Gastroesophageal sphincter (tissue), 4 donors: Measurements from ENCODE around the gene KYAT1. TPM values are rescaled to one million over a fixed set of nuclear protein-coding genes. Genes with fewer than 3 reads are reported as not detected.
"Not testable (repeated sequence)": the region's sequence is repeated elsewhere in the genome, so short reads cannot be mapped to it uniquely, and the experiment has no call there.

Experiments used
- ATAC-seq: fragments of 150-250 bp; one replicate; pipeline ENCODE4 v1.9.1; 2016; ENCODE audit warnings: mild to moderate bottlenecking, moderate library complexity
- H3K27ac ChIP-seq, 4 donors: fragments of 200-600 bp; sonication (generic) in 3 of 4; 1 replicate in 3 of 4; 2 replicates in 1 of 4; pipeline ENCODE4 v1.5.1; 2016 to 2019
- H3K27me3 ChIP-seq: fragments of 200-600 bp; sonication (generic); one replicate; pipeline ENCODE4 v1.5.1; 2019
- H3K36me3 ChIP-seq, 2 donors: fragments of 200-600 bp; sonication (generic); one replicate each; pipeline ENCODE4 v1.5.1; 2019; ENCODE audit warnings: control low read depth in 1 of 2
- H3K4me1 ChIP-seq, 3 donors: fragments of 200-600 bp; sonication (generic); 1 replicate in 2 of 3; 2 replicates in 1 of 3; pipeline ENCODE4 v1.5.1; 2016 to 2019; ENCODE audit warnings: control low read depth in 2 of 3
- H3K4me3 ChIP-seq, 2 donors: fragments of 200-600 bp; sonication (generic); one replicate each; pipeline ENCODE4 v1.5.1; 2019; ENCODE audit warnings: mild to moderate bottlenecking in 1 of 2, moderate library complexity in 1 of 2
- H3K9me3 ChIP-seq, 3 donors: fragments of 200-600 bp; sonication (generic); one replicate each; pipeline ENCODE4 v1.5.1; 2017 to 2019; ENCODE audit warnings: control low read depth in 2 of 3
- CTCF ChIP-seq, 4 experiments: fragments of 200-600 bp in 2 of 4; fragments of 450-650 bp in 2 of 4; sonication (generic) in 1 of 4; IDR thresholded peaks; one replicate each; pipeline ENCODE4 v1.5.1; 2017 to 2019; ENCODE audit warnings: antibody characterized with exemption in 4 of 4, mild to moderate bottlenecking in 2 of 4, moderate library complexity in 2 of 4
- EP300 ChIP-seq: sonication (generic); formaldehyde crosslinking; IDR thresholded peaks from one replicate; pipeline ENCODE4 v1.6.1; 2017; ENCODE audit warnings: antibody characterized with exemption, mild to moderate bottlenecking
- POLR2A ChIP-seq, 2 donors: fragments of 450-650 bp; IDR thresholded peaks; one replicate each; pipeline ENCODE4 v1.6.1; 2017; ENCODE audit warnings: antibody characterized with exemption in 2 of 2, mild to moderate bottlenecking in 2 of 2, moderate library complexity in 1 of 2
- POLR2AphosphoS5 ChIP-seq: sonication (generic); formaldehyde crosslinking; IDR thresholded peaks from one replicate; pipeline ENCODE4 v1.6.1; 2017; ENCODE audit warnings: antibody characterized with exemption
- WGBS, 2 donors: methylation state at CpG; one replicate each; pipeline ENCODE4 v1.1.5; 2018; ENCODE audit warnings: low coverage in 1 of 2; 5-methylcytosine and 5-hydroxymethylcytosine counted together
- total RNA-seq, 4 donors: library from RNA; depleted of rRNA; stranded (reverse); fragments of >200 nt; gene quantifications; one replicate each; pipeline ENCODE4 v1.1.0, GENCODE V29; 2016

Gene KYAT1
- total RNA-seq, 4 donors from 2014 or later: 3.4 to 7.9 (median 4.8) TPM

- no peak overlapping the region for H3K4me3 ChIP-seq
- no peak for TF ChIP-seq POLR2AphosphoS5
- no peak for TF ChIP-seq CTCF (IDR thresholded peaks at IDR 0.05)
- TF ChIP-seq EP300: no peak
- no peak for TF ChIP-seq POLR2A (IDR thresholded peaks at IDR 0.05)
- 84% methylated on average over 4 of the region's 6 CpGs; no CpG with 5 or more reads in 1 of the 2 donors for WGBS, 2 donors
- no peaks in the 10 kb centered on the region for H3K9me3 ChIP-seq
- no peak overlapping the region for H3K27ac ChIP-seq
- H3K4me1 ChIP-seq: peaks cover 0 to 8% (median 0%) of the 10 kb centered on the region in 3 donors
- no peak for ATAC-seq
- H3K27me3 ChIP-seq: no peaks in the 10 kb centered on the region
- no peaks in the 10 kb centered on the region for H3K36me3 ChIP-seq
Measured at GRCh38 chr9:128862401-128862851, 19.3 kb downstream of the KYAT1 start.

- H3K9me3 ChIP-seq: no peaks in the 10 kb centered on the region
- no peak overlapping the region for H3K4me3 ChIP-seq
- TF ChIP-seq POLR2A (IDR thresholded peaks at IDR 0.05) (no peak), EP300 (no peak), POLR2AphosphoS5 (no peak), CTCF (IDR thresholded peaks at IDR 0.05) (no peak)
- H3K27me3 ChIP-seq: no peaks in the 10 kb centered on the region
- peaks cover 0 to 8% (median 0%) of the 10 kb centered on the region in 3 donors for H3K4me1 ChIP-seq
- H3K36me3 ChIP-seq: no peaks in the 10 kb centered on the region
- ATAC-seq: no peak
- H3K27ac ChIP-seq: no peak overlapping the region
- whole genome bisulfite sequencing, 2 donors: no CpG with 5 or more reads among the region's 6 CpGs
Measured at GRCh38 chr9:128861501-128861900, 20.2 kb downstream of the KYAT1 start.

GRCh38 chr9:128860937-128861336 lies 20.8 kb downstream of the KYAT1 start:
- peaks cover 0 to 8% (median 0%) of the 10 kb centered on the region in 3 donors for H3K4me1 ChIP-seq
- WGBS, 2 donors: 71 to 96% methylated on average over 4 to 5 of the region's 5 CpGs

GRCh38 chr9:128858476-128858875 lies 23.3 kb downstream of the KYAT1 start:
- not testable (repeated sequence) for H3K27ac ChIP-seq, H3K36me3 ChIP-seq, H3K4me1 ChIP-seq, H3K27me3 ChIP-seq, H3K4me3 ChIP-seq, H3K9me3 ChIP-seq, ATAC-seq
- 69 to 80% methylated on average over 3 to 4 of the region's 7 CpGs for WGBS, 2 donors

More at GRCh38 chr9:128860937-128861336, 20.8 kb downstream of the KYAT1 start:
- TF ChIP-seq CTCF (IDR thresholded peaks at IDR 0.05) (no peak), EP300 (no peak), POLR2AphosphoS5 (no peak), POLR2A (IDR thresholded peaks at IDR 0.05) (no peak)
- Histone ChIP-seq H3K36me3 (no peaks in the 10 kb centered on the region), H3K27ac (no peak overlapping the region), H3K4me3 (no peak overlapping the region), H3K27me3 (no peaks in the 10 kb centered on the region), H3K9me3 (no peaks in the 10 kb centered on the region)
- ATAC-seq: no peak

- H3K27me3 ChIP-seq, H3K36me3 ChIP-seq, H3K4me3 ChIP-seq, H3K27ac ChIP-seq, H3K9me3 ChIP-seq, H3K4me1 ChIP-seq, ATAC-seq: not testable (repeated sequence)
- 79 to 87% methylated on average over 5 to 6 of the region's 6 CpGs for WGBS, 2 donors
Measured at GRCh38 chr9:128854454-128854853, 27.3 kb downstream of the KYAT1 start.

- H3K27ac ChIP-seq, H3K36me3 ChIP-seq, H3K4me3 ChIP-seq, H3K4me1 ChIP-seq, H3K27me3 ChIP-seq, H3K9me3 ChIP-seq, ATAC-seq: not testable (repeated sequence)
- WGBS, 2 donors: 80 to 92% methylated on average over 2 of the region's 2 CpGs
Measured at GRCh38 chr9:128852646-128853045, 29.1 kb downstream of the KYAT1 start.
